Nephron (organoid): ENCODE results near the gene RAP1B.
"Not testable (repeated sequence)": the region's sequence is repeated elsewhere in the genome, so short reads cannot be mapped to it uniquely, and the experiment has no call there.

ENCODE experiments used
- H3K27ac Mint-ChIP-seq, 3 experiments: 2 replicates each; pipeline ENCODE4 v1.8.0; 2020; ENCODE audit warnings: mixed read lengths in 3 of 3, mild to moderate bottlenecking in 2 of 3, moderate library complexity in 1 of 3
- H3K27me3 Mint-ChIP-seq: 2 replicates; pipeline ENCODE4 v1.8.0; 2021; ENCODE audit warnings: low read depth, mild to moderate bottlenecking, moderate library complexity, mixed read lengths
- H3K36me3 Mint-ChIP-seq: 2 replicates; pipeline ENCODE4 v1.8.0; 2020; ENCODE audit warnings: low read depth, mixed read lengths
- H3K4me1 Mint-ChIP-seq: 2 replicates; pipeline ENCODE4 v1.8.0; 2020; ENCODE audit warnings: mixed read lengths
- H3K4me3 Mint-ChIP-seq, 3 experiments: 2 replicates each; pipeline ENCODE4 v1.8.0; 2020; ENCODE audit warnings: mild to moderate bottlenecking in 3 of 3, mixed read lengths in 3 of 3, moderate library complexity in 2 of 3
- H3K9me3 Mint-ChIP-seq: 2 replicates; pipeline ENCODE4 v1.8.0; 2020; ENCODE audit warnings: mixed read lengths
- CTCF ChIP-seq, 3 experiments: fragments of 200-600 bp; sonication (generic); IDR thresholded peaks; one replicate each; pipeline ENCODE4 v1.5.0; 2021; ENCODE audit warnings: antibody characterized with exemption in 3 of 3; ENCODE audit not compliant: unreplicated experiment in 3 of 3

Gene RAP1B

DNA sequence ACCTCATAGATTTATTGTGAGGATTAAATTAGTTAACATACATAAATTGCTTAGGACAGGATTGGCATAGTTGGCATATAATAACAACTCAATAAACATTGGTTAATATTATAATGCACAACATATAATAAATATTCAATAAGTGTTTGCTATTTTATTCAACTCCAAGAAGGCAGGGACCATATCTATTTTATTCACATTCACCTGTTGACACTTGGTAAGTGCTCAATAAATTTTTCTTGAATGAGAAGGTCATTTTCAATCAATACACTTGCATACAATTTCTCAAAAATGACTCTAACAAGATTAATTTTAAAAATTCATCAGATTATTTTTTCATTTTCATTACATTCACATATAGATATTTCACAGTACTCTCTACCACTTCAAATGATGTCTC is 63.7 kb downstream of the RAP1B start:
- Mint-ChIP-seq H3K36me3 (no peaks in the 10 kb centered on the region), H3K4me1 (no peaks in the 10 kb centered on the region), H3K9me3 (no peaks in the 10 kb centered on the region), H3K4me3 (no peak overlapping the region), H3K27me3 (no peaks in the 10 kb centered on the region), H3K27ac (no peak overlapping the region)
- TF ChIP-seq CTCF (IDR thresholded peaks at IDR 0.05; ENCODE audit: unreplicated experiment in 3 of 3): no peak

DNA sequence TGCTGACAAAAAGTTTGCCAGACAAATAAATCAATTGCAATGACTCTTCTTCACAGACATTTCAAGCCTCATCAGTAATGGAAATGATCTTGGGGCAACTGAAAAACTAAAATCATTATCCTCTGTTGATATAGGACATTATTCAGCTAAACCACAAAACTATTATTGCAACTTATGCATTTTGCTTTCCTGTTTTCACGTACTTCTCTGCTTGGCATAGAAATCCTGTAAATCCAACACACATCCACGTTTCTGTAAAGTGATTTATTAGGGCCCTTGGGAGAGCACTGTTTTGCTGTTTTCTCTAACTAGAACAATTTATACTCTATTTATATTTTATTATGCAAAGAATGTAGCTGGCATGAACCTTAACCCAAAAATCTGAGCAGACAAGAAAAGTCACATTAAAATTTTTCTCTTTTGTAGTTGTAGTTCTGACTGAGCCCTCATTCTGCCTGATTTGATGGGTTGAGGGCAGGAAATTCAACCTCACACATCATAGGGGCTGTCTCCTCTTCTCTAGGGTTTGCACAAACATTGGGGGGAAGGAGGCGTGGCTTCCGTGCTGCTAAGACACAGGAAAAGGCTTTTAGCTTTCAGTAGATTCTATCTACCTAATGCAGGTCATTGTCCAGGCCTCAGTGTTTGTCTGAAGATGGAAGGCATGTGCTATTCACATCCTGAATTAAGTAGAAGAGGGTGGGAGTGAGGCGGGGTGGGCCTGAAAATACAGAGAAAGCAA is 64.6 kb downstream of the RAP1B start:
- no peak for TF ChIP-seq CTCF (IDR thresholded peaks at IDR 0.05; ENCODE audit: unreplicated experiment in 3 of 3)
- peak overlapping the region in 1 of 3 experiments; percentile 37 for H3K27ac Mint-ChIP-seq
- H3K4me3 Mint-ChIP-seq: no peak overlapping the region
- no peaks in the 10 kb centered on the region for H3K9me3 Mint-ChIP-seq
- H3K27me3 Mint-ChIP-seq: no peaks in the 10 kb centered on the region
- H3K36me3 Mint-ChIP-seq: no peaks in the 10 kb centered on the region
- H3K4me1 Mint-ChIP-seq: no peaks in the 10 kb centered on the region

DNA sequence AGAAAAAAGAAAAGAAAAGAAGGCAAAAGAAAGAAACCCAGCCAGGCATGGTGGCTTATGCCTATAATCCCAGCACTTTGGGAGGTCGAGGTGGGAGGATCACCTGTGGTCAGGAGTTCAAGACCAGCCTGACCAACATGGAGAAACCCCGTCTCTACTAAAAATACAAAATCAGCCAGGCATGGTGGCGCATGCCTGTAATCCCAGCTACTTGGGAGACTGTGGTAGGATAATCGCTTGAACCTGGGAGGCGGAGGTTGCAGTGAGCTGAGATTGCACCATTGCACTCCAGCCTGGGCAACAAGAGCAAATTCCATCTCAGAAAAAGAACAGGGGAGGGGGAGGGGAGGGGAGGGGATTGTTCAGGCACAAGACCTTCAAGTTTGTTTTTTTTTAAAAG is 66.2 kb downstream of the RAP1B start:
- not testable (repeated sequence) for H3K4me1 Mint-ChIP-seq, H3K4me3 Mint-ChIP-seq, H3K36me3 Mint-ChIP-seq, H3K27me3 Mint-ChIP-seq, H3K27ac Mint-ChIP-seq, H3K9me3 Mint-ChIP-seq

GRCh38 chr12:68686262-68686594 is 75.5 kb downstream of the RAP1B start:
- Mint-ChIP-seq H3K27me3 (no peaks in the 10 kb centered on the region), H3K27ac (peak overlapping the region; percentile 99 to 100 (median 99)), H3K4me1 (peaks cover 17% of the 10 kb centered on the region), H3K36me3 (peaks cover 9% of the 10 kb centered on the region), H3K9me3 (no peaks in the 10 kb centered on the region), H3K4me3 (peak overlapping the region; percentile 96 to 99 (median 98))
- no peak for TF ChIP-seq CTCF (IDR thresholded peaks at IDR 0.05; ENCODE audit: unreplicated experiment in 3 of 3)

GRCh38 chr12:68686595-68687521 is 76.2 kb downstream of the RAP1B start, which contains the start of gene NUP107:
Gene NUP107, plus strand, starts transcription at chr12:68686978. Its CDS starts 88 bp downstream, at chr12:68687066.
- Mint-ChIP-seq H3K4me1 (peaks cover 17% of the 10 kb centered on the region), H3K27ac (peak within 1 kb of the TSS; percentile 99 to 100 (median 99)), H3K4me3 (peak within 1 kb of the TSS; percentile 96 to 99 (median 98)), H3K36me3 (peaks cover 11% of the 10 kb centered on the region), H3K9me3 (no peaks in the 10 kb centered on the region), H3K27me3 (no peaks in the 10 kb centered on the region)
- no peak for TF ChIP-seq CTCF (IDR thresholded peaks at IDR 0.05; ENCODE audit: unreplicated experiment in 3 of 3)

DNA sequence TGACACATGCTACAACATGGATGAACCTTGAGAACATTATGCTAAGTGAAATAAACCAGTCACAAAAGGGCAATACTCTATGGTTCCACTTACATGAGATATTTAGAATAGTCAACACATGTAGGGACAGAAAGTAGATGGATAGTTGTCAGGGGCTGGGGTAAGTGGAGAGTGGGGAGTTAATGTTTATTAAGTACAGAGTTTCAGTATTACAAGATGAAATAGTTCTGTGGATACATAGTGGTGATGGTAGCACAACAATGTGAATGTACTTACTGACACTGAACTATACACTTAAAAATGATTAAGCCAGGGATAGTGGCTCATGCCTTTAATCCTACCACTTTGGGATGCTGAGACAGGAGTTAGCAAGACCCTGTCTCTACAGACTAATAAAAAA is 84.8 kb downstream of the RAP1B start:
- Mint-ChIP-seq H3K4me1 (no peaks in the 10 kb centered on the region), H3K27me3 (no peaks in the 10 kb centered on the region), H3K9me3 (no peaks in the 10 kb centered on the region), H3K4me3 (no peak overlapping the region), H3K36me3 (peaks cover 64% of the 10 kb centered on the region), H3K27ac (no peak overlapping the region)
- no peak for TF ChIP-seq CTCF (IDR thresholded peaks at IDR 0.05; ENCODE audit: unreplicated experiment in 3 of 3)
